IMR-90 (cell line): ENCODE results near the gene CWC25. TPM values are rescaled to one million over a fixed set of nuclear protein-coding genes. Genes with fewer than 3 reads are reported as not detected.

Source experiments
- ATAC-seq: fragments of 200-7000 bp; cut with Tn5 transposase; 2 replicates; pipeline ENCODE4 v1.9.1; 2020; ENCODE audit warnings: low read depth, mild to moderate bottlenecking, moderate library complexity
- BruUV-seq: library from RNA; stranded (reverse); fragments of 400-500 nt; replicated peaks from 2 replicates; lab custom pipeline; 2021; lab: Mats Ljungman, UMichigan
- CTCF ChIA-PET: fragments of 300-600 bp; formaldehyde crosslinking; extraction: SDS; loops from one replicate; lab custom pipeline; 2021; ENCODE audit warnings: antibody characterized with exemption; lab: Yijun Ruan, JAX
- POLR2A ChIA-PET: fragments of 300-600 bp; sonication (Branson Sonifier 250); formaldehyde crosslinking; loops from one replicate; lab custom pipeline; 2022; ENCODE audit warnings: antibody characterized with exemption; ENCODE audit not compliant: unreplicated experiment; lab: Charles Lee
- DNase-seq: peaks from one replicate; pipeline ENCODE4 v3.0.0; 2013
- H2AFZ ChIP-seq: replicated peaks from 2 replicates; pipeline ENCODE3; 2013; ENCODE audit warnings: low read length, mild to moderate bottlenecking; ENCODE audit not compliant: poor library complexity
- H2AK5ac ChIP-seq: 2 replicates; pipeline ENCODE4 v1.6.1; 2013; ENCODE audit warnings: low read depth, low read length, inconsistent platforms
- H2AK9ac ChIP-seq: replicated peaks from 2 replicates; pipeline ENCODE3; 2013; ENCODE audit warnings: mild to moderate bottlenecking, low read depth, low read length, moderate library complexity; ENCODE audit not compliant: poor library complexity
- H2BK120ac ChIP-seq: 2 replicates; pipeline ENCODE4 v1.6.1; 2013; ENCODE audit warnings: low read depth, low read length, inconsistent platforms
- H2BK15ac ChIP-seq: 3 replicates; pipeline ENCODE4 v1.6.1; 2013; ENCODE audit warnings: low read depth, low read length, inconsistent platforms
- H2BK20ac ChIP-seq: 2 replicates; pipeline ENCODE4 v1.6.1; 2013; ENCODE audit warnings: low read depth, mild to moderate bottlenecking, inconsistent platforms, low read length, moderate library complexity
- H2BK5ac ChIP-seq: 2 replicates; pipeline ENCODE4 v1.6.1; 2013; ENCODE audit warnings: mild to moderate bottlenecking, low read depth, low read length, inconsistent platforms; ENCODE audit not compliant: poor library complexity, severe bottlenecking
- H3K14ac ChIP-seq: replicated peaks from 2 replicates; pipeline ENCODE4 v1.6.1; 2013; ENCODE audit warnings: low read depth, low read length, inconsistent platforms
- H3K18ac ChIP-seq: 2 replicates; pipeline ENCODE4 v1.6.1; 2013; ENCODE audit warnings: low read depth, low read length, control low read depth
- H3K23ac ChIP-seq: 2 replicates; pipeline ENCODE4 v1.6.1; 2013; ENCODE audit warnings: low read depth, low read length, inconsistent platforms
- H3K27ac ChIP-seq: 2 replicates; pipeline ENCODE4 v1.5.1; 2013; ENCODE audit warnings: mild to moderate bottlenecking, control low read depth, low read length; ENCODE audit not compliant: insufficient read depth
- H3K27me3 ChIP-seq: 2 replicates; pipeline ENCODE4 v1.6.1; 2013; ENCODE audit warnings: low read length; ENCODE audit not compliant: control insufficient read depth, insufficient read depth
- H3K36me3 ChIP-seq: 2 replicates; pipeline ENCODE4 v1.6.1; 2013; ENCODE audit warnings: low read length, mixed read lengths; ENCODE audit not compliant: control insufficient read depth, insufficient read depth
- H3K4ac ChIP-seq: 2 replicates; pipeline ENCODE4 v1.6.1; 2013; ENCODE audit warnings: low read depth, low read length, inconsistent platforms
- H3K4me1 ChIP-seq: 2 replicates; pipeline ENCODE4 v1.6.1; 2013; ENCODE audit warnings: low read length, mixed read lengths; ENCODE audit not compliant: control insufficient read depth, insufficient read depth
- H3K4me2 ChIP-seq: 2 replicates; pipeline ENCODE4 v1.6.1; 2013; ENCODE audit warnings: low read depth, mild to moderate bottlenecking, control low read depth, low read length, moderate library complexity
- H3K4me3 ChIP-seq: 2 replicates; pipeline ENCODE4 v1.5.1; 2013; ENCODE audit warnings: low read depth, mild to moderate bottlenecking, control low read depth, low read length, moderate library complexity; ENCODE audit not compliant: insufficient read depth
- H3K56ac ChIP-seq: 2 replicates; pipeline ENCODE4 v1.6.1; 2013; ENCODE audit warnings: low read length, inconsistent platforms; ENCODE audit not compliant: insufficient read depth; ENCODE audit errors: extremely low read depth
- H3K79me1 ChIP-seq, 2 experiments: 2 replicates each; pipeline ENCODE4 v1.6.1; 2013; ENCODE audit warnings: low read length in 2 of 2, inconsistent platforms in 1 of 2, low read depth in 1 of 2
- H3K9ac ChIP-seq: 2 replicates; pipeline ENCODE4 v1.6.1; 2013; ENCODE audit warnings: low read depth, low read length, control low read depth
- H3K9me1 ChIP-seq: 2 replicates; pipeline ENCODE4 v1.6.1; 2013; ENCODE audit warnings: low read length, inconsistent platforms; ENCODE audit not compliant: insufficient read depth
- H3K9me3 ChIP-seq: 2 replicates; pipeline ENCODE4 v1.6.1; 2013; ENCODE audit warnings: low read length; ENCODE audit not compliant: control insufficient read depth, insufficient read depth
- H4K20me1 ChIP-seq: 2 replicates; pipeline ENCODE4 v1.6.1; 2013; ENCODE audit warnings: low read length, inconsistent platforms; ENCODE audit not compliant: insufficient read depth
- H4K5ac ChIP-seq: 2 replicates; pipeline ENCODE4 v1.6.1; 2013; ENCODE audit warnings: mild to moderate bottlenecking, low read depth, low read length, control low read depth
- H4K8ac ChIP-seq, 2 experiments: 2 replicates each; pipeline ENCODE4 v1.6.1; 2013; ENCODE audit warnings: low read depth in 2 of 2, low read length in 2 of 2, control low read depth in 1 of 2, inconsistent platforms in 1 of 2
- H4K91ac ChIP-seq: 2 replicates; pipeline ENCODE4 v1.6.1; 2013; ENCODE audit warnings: low read depth, low read length, inconsistent platforms; ENCODE audit not compliant: insufficient read depth
- CEBPB ChIP-seq: IDR thresholded peaks from 2 replicates; pipeline ENCODE4 v1.6.1; 2012; ENCODE audit warnings: low read depth, low read length, improper control_type of control experiment
- CHD1 ChIP-seq: IDR thresholded peaks from 2 replicates; pipeline ENCODE4 v1.6.1; 2012; ENCODE audit warnings: low read depth, low read length, improper control_type of control experiment
- CTCF ChIP-seq: conservative IDR thresholded peaks from 2 replicates; pipeline ENCODE4 v1.5.1; 2012; ENCODE audit warnings: mild to moderate bottlenecking, low read depth, low read length, improper control_type of control experiment
- ELK1 ChIP-seq: fragments of 150-350 bp; IDR thresholded peaks from 2 replicates; pipeline ENCODE4 v1.6.1; 2016; ENCODE audit warnings: low read depth, mild to moderate bottlenecking, low read length, moderate library complexity, borderline replicate concordance
- FOS ChIP-seq: fragments of 150-350 bp; IDR thresholded peaks from 2 replicates; pipeline ENCODE4 v1.6.1; 2016; ENCODE audit warnings: low read depth, low read length
- MAFK ChIP-seq: IDR thresholded peaks from 2 replicates; pipeline ENCODE4 v1.6.1; 2012; ENCODE audit warnings: low read depth, low read length, improper control_type of control experiment
- MAZ ChIP-seq: IDR thresholded peaks from 2 replicates; pipeline ENCODE4 v1.6.1; 2012; ENCODE audit warnings: low read depth, mild to moderate bottlenecking, low read length, improper control_type of control experiment, moderate library complexity, borderline replicate concordance
- MXI1 ChIP-seq: IDR thresholded peaks from 2 replicates; pipeline ENCODE4 v1.6.1; 2012; ENCODE audit warnings: low read depth, mild to moderate bottlenecking, low read length, moderate library complexity, borderline replicate concordance
- NFE2L2 ChIP-seq: fragments of 150-350 bp; IDR thresholded peaks from 2 replicates; pipeline ENCODE4 v1.6.1; 2016; ENCODE audit warnings: low read depth, mild to moderate bottlenecking, low read length
- POLR2A ChIP-seq: IDR thresholded peaks from 2 replicates; pipeline ENCODE4 v1.6.1; 2012; ENCODE audit warnings: mild to moderate bottlenecking, low read depth, low read length
- RAD21 ChIP-seq: IDR thresholded peaks from 2 replicates; pipeline ENCODE4 v1.6.1; 2012; ENCODE audit warnings: low read length, improper control_type of control experiment
- RCOR1 ChIP-seq: IDR thresholded peaks from 2 replicates; pipeline ENCODE4 v1.6.1; 2012; ENCODE audit warnings: mild to moderate bottlenecking, low read length, improper control_type of control experiment; ENCODE audit not compliant: insufficient replicate concordance
- RFX5 ChIP-seq: IDR thresholded peaks from 2 replicates; pipeline ENCODE4 v1.8.0; 2012; ENCODE audit warnings: low read depth, mild to moderate bottlenecking, low read length, moderate library complexity
- SMC3 ChIP-seq: fragments of 150-350 bp; IDR thresholded peaks from 2 replicates; pipeline ENCODE4 v1.6.1; 2016; ENCODE audit warnings: low read depth, mild to moderate bottlenecking, antibody characterized with exemption, low read length, moderate library complexity
- USF2 ChIP-seq: fragments of 150-350 bp; IDR thresholded peaks from 2 replicates; pipeline ENCODE4 v1.6.1; 2017; ENCODE audit warnings: mild to moderate bottlenecking, antibody characterized with exemption, low read length, low read depth
- WGBS, 2 experiments: methylation state at CpG; one replicate each; pipeline versions ENCODE4 v1.1.5 to v1.1.7; 2013; ENCODE audit warnings: missing lambda C conversion rate in 2 of 2; ENCODE audit not compliant: insufficient read length in 1 of 2; ENCODE audit errors: extremely low coverage in 2 of 2; 5-methylcytosine and 5-hydroxymethylcytosine counted together
- dilution Hi-C: fragments of 300-500 bp; cut with HindIII; formaldehyde crosslinking; loops from one replicate; pipeline ENCODE4 v1.14.3; 2018; ENCODE audit warnings: low sequenced_read_pairs; ENCODE audit not compliant: unreplicated experiment
- in situ Hi-C: fragments of 300-500 bp; cut with MboI; formaldehyde crosslinking; loops from 3 replicates; pipeline ENCODE4 v1.14.3; 2019; ENCODE audit warnings: low sequenced_read_pairs, inconsistent platforms, mixed read lengths
- intact Hi-C: fragments of 100-400 bp; cut with micrococcal nuclease; formaldehyde crosslinking; loops from 2 replicates; pipeline ENCODE4 v1.10.0; 2022
- polyA plus RNA-seq, 3 experiments: library from polyadenylated mRNA; depleted of rRNA; stranded (reverse); fragments of >200 nt; gene quantifications; 2 replicates each; pipeline ENCODE4 v1.2.3, GENCODE V29; 2012; ENCODE audit warnings: low replicate concordance in 1 of 3
- total RNA-seq: library from RNA; depleted of rRNA; stranded (reverse); fragments of >200 nt; gene quantifications from 2 replicates; pipeline ENCODE4 v1.2.3, GENCODE V29; 2012

CWC25 gene
- total and polyA plus RNA-seq, 2 of the 4 experiments (the other 2 are of a cell fraction), result 9.1 to 16.1 TPM

- H4K8ac ChIP-seq, result peak overlapping the region; percentile 45 to 74
- TF ChIP-seq RCOR1 (no peak), RAD21 (no peak), MXI1 (peak; percentile 12; the same call in 1 of the 2 replicates), MAZ (no peak), NFE2L2 (no peak), USF2 (no peak), FOS (peak; percentile 85), CHD1 (no peak; the same call in 1 of the 2 replicates), MAFK (no peak), POLR2A (peak; percentile 41; the same call in 1 of the 2 replicates), RFX5 (no peak), ELK1 (no peak), CEBPB (peak; percentile 89), SMC3 (no peak), CTCF (no peak)
Measured at GRCh38 chr17:38751808-38752307, 73.3 kb downstream of the CWC25 start.

More at GRCh38 chr17:38751808-38752307, 73.3 kb downstream of the CWC25 start:
- H3K23ac ChIP-seq, result peak overlapping the region; percentile 2; the same call in 1 of the 2 replicates
- BruUV-seq, result no TSS peak
- H3K9me3 ChIP-seq, result no peaks in the 10 kb centered on the region
- peaks cover 1% of the 10 kb centered on the region; the same call in 1 of the 2 replicates for H3K4me1 ChIP-seq
- peak overlapping the region; percentile 97 for H2AFZ ChIP-seq
- peak overlapping the region; percentile 73 for H2AK5ac ChIP-seq
- ChIA-PET POLR2A (no interaction called here), CTCF (interaction anchor here (0.6 to 1.1 kb wide), 3 partner anchors 11 to 55 kb away, joined by 3 read pairs; no protein-coding TSS in a partner anchor)
- H3K27ac ChIP-seq, result peak overlapping the region; percentile 71
- peak overlapping the region; percentile 91 for H3K4me2 ChIP-seq
- H4K91ac ChIP-seq, result peak overlapping the region; percentile 68
- H3K4me3 ChIP-seq, result peak overlapping the region; percentile 82
- peak; percentile 84 for DNase-seq
- 0% methylated on average over 4 of the region's 44 CpGs; no CpG with 5 or more reads in 1 of the 2 experiments for WGBS, 2 experiments
- ATAC-seq, result peak; percentile 27
- dilution Hi-C loops (no loop called here), in situ Hi-C loops (no loop called here), intact Hi-C loops (loop anchor here (1.0 to 5.0 kb wide), 2 partner anchors 75 to 120 kb away; partner anchors contain the start of gene LASP1)
- H3K9ac ChIP-seq, result peak overlapping the region; percentile 72
- H3K27me3 ChIP-seq, result no peaks in the 10 kb centered on the region
- H2BK15ac ChIP-seq, result no peak overlapping the region; the same call in 2 of the 3 replicates
- H2BK120ac ChIP-seq, result no peak overlapping the region
- peaks cover 12% of the 10 kb centered on the region for H3K36me3 ChIP-seq
- peak overlapping the region; percentile 82 for H3K4ac ChIP-seq
- no peaks in the 10 kb centered on the region for H3K9me1 ChIP-seq
- H4K20me1 ChIP-seq, result peaks cover 11% of the 10 kb centered on the region
- no peak overlapping the region for H3K18ac ChIP-seq
- peak overlapping the region; percentile 90 for H2AK9ac ChIP-seq
- peak overlapping the region; percentile 49 for H3K14ac ChIP-seq
- peak overlapping the region; percentile 49 for H3K56ac ChIP-seq
- H2BK5ac ChIP-seq, result peak overlapping the region; percentile 55
- H2BK20ac ChIP-seq, result no peak overlapping the region
- H3K79me1 ChIP-seq, result peaks cover 8 to 43% of the 10 kb centered on the region in 2 experiments; a peak in 3 of 4 replicates
- peak overlapping the region; percentile 36; the same call in 1 of the 2 replicates for H4K5ac ChIP-seq
